HG02870 (cell line): ENCODE data around the gene PPP1R12B.
"Not testable (repeated sequence)": the region's sequence is repeated elsewhere in the genome, so short reads cannot be mapped to it uniquely, and the experiment has no call there.

Experiments
- ATAC-seq: cut with Tn5 transposase; IDR thresholded peaks from one replicate; pipeline ENCODE4 v1.9.1; 2021; ENCODE audit warnings: mild to moderate bottlenecking, moderate library complexity; ENCODE audit not compliant: unreplicated experiment

Gene PPP1R12B

GRCh38 chr1:202343652-202344349 is 4.7 kb upstream of the PPP1R12B start:
- no peak for ATAC-seq

- no peak for ATAC-seq
Measured at GRCh38 chr1:202348005-202348508, 442 bp upstream of the PPP1R12B start.

- ATAC-seq: no peak
Measured at GRCh38 chr1:202349206-202349928, 868 bp downstream of the PPP1R12B start.

GRCh38 chr1:202351725-202352124 is 3.2 kb downstream of the PPP1R12B start:
- no peak for ATAC-seq

GRCh38 chr1:202352583-202353197 is 4.2 kb downstream of the PPP1R12B start:
- not testable (repeated sequence) for ATAC-seq

GRCh38 chr1:202355944-202356553 is 7.5 kb downstream of the PPP1R12B start:
- ATAC-seq: no peak

- no peak for ATAC-seq
Measured at GRCh38 chr1:202357506-202357905, 9.0 kb downstream of the PPP1R12B start.

GRCh38 chr1:202361224-202361623 is 12.7 kb downstream of the PPP1R12B start:
- ATAC-seq: no peak

- ATAC-seq: no peak
Measured at GRCh38 chr1:202361701-202362100, 13.2 kb downstream of the PPP1R12B start.

- ATAC-seq: no peak
Measured at GRCh38 chr1:202362212-202362611, 13.7 kb downstream of the PPP1R12B start.

- no peak for ATAC-seq
Measured at GRCh38 chr1:202365092-202365815, 16.8 kb downstream of the PPP1R12B start.

GRCh38 chr1:202367271-202367670 is 18.8 kb downstream of the PPP1R12B start:
- no peak for ATAC-seq

GRCh38 chr1:202370906-202371305 is 22.4 kb downstream of the PPP1R12B start:
- ATAC-seq: not testable (repeated sequence)

GRCh38 chr1:202374099-202374498 is 25.6 kb downstream of the PPP1R12B start:
- ATAC-seq: no peak

- not testable (repeated sequence) for ATAC-seq
Measured at GRCh38 chr1:202375175-202375574, 26.7 kb downstream of the PPP1R12B start.

GRCh38 chr1:202376247-202376646 is 27.7 kb downstream of the PPP1R12B start:
- ATAC-seq: no peak

- ATAC-seq: not testable (repeated sequence)
Measured at GRCh38 chr1:202379884-202380529, 31.5 kb downstream of the PPP1R12B start.

GRCh38 chr1:202380535-202380934 is 32.0 kb downstream of the PPP1R12B start:
- ATAC-seq: not testable (repeated sequence)

- not testable (repeated sequence) for ATAC-seq
Measured at GRCh38 chr1:202381867-202382266, 33.4 kb downstream of the PPP1R12B start.

- ATAC-seq: not testable (repeated sequence)
Measured at GRCh38 chr1:202395831-202396230, 47.3 kb downstream of the PPP1R12B start.
